ENCODE data around the gene BEST1. TPM values are rescaled to one million over a fixed set of nuclear protein-coding genes. Genes with fewer than 3 reads are reported as not detected.

The BEST1 gene
- total and polyA plus RNA-seq, 2 of the 13 experiments (the other 11 are each of a cell fraction or from before 2014, with no cell fraction given), result 0.09 to 0.65 TPM

GRCh38 chr11:61923166-61924063 is 26.7 kb upstream of the BEST1 start (continued):
- TF ChIP-seq, protein P1, sequence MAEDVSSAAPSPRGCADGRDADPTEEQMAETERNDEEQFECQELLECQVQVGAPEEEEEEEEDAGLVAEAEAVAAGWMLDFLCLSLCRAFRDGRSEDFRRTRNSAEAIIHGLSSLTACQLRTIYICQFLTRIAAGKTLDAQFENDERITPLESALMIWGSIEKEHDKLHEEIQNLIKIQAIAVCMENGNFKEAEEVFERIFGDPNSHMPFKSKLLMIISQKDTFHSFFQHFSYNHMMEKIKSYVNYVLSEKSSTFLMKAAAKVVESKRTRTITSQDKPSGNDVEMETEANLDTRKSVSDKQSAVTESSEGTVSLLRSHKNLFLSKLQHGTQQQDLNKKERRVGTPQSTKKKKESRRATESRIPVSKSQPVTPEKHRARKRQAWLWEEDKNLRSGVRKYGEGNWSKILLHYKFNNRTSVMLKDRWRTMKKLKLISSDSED (CRISPR knock-in tag; IDR thresholded peaks at IDR 0.05), result no peak
- no peak for TF ChIP-seq ZIK1 (CRISPR knock-in tag; IDR thresholded peaks at IDR 0.05; ENCODE audit: borderline replicate concordance, low read depth)
- TF ChIP-seq ZNF142 (CRISPR knock-in tag; IDR thresholded peaks at IDR 0.05), result no peak; the same call in 1 of the 2 replicates
- peak; percentile 71; the same call in 1 of the 2 replicates for TF ChIP-seq HINFP (CRISPR knock-in tag; IDR thresholded peaks at IDR 0.05; ENCODE audit: low read depth)
- TF ChIP-seq ZSCAN20 (CRISPR knock-in tag; IDR thresholded peaks at IDR 0.05; ENCODE audit: borderline replicate concordance), result peak; percentile 86; the same call in 1 of the 2 replicates
- TF ChIP-seq MAZ (IDR thresholded peaks at IDR 0.05; ENCODE audit: borderline replicate concordance, low read depth, low read length), result no peak
- no peak for TF ChIP-seq MAZ (CRISPR knock-in tag; IDR thresholded peaks at IDR 0.05; ENCODE audit: low read depth)
- TF ChIP-seq ZFP1 (CRISPR knock-in tag; IDR thresholded peaks at IDR 0.05), result 0 out of 2 replicates have a peak, but pooled peaks have one; percentile 41
- TF ChIP-seq SIX4 (CRISPR knock-in tag; IDR thresholded peaks at IDR 0.05), result peak; percentile 96
- TF ChIP-seq ZBTB3 (CRISPR knock-in tag; IDR thresholded peaks at IDR 0.05; ENCODE audit: borderline replicate concordance, low read depth), result peak; percentile 77; the same call in 1 of the 2 replicates
- TF ChIP-seq ZFP36L2 (CRISPR knock-in tag; IDR thresholded peaks at IDR 0.05), result no peak
- TF ChIP-seq ZNF614 (CRISPR knock-in tag; IDR thresholded peaks at IDR 0.05; ENCODE audit: borderline replicate concordance), result peak; percentile 42; the same call in 1 of the 2 replicates
- no peak for TF ChIP-seq ARNT (IDR thresholded peaks at IDR 0.05)
- TF ChIP-seq, protein P2, sequence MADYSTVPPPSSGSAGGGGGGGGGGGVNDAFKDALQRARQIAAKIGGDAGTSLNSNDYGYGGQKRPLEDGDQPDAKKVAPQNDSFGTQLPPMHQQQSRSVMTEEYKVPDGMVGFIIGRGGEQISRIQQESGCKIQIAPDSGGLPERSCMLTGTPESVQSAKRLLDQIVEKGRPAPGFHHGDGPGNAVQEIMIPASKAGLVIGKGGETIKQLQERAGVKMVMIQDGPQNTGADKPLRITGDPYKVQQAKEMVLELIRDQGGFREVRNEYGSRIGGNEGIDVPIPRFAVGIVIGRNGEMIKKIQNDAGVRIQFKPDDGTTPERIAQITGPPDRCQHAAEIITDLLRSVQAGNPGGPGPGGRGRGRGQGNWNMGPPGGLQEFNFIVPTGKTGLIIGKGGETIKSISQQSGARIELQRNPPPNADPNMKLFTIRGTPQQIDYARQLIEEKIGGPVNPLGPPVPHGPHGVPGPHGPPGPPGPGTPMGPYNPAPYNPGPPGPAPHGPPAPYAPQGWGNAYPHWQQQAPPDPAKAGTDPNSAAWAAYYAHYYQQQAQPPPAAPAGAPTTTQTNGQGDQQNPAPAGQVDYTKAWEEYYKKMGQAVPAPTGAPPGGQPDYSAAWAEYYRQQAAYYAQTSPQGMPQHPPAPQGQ (CRISPR knock-in tag; IDR thresholded peaks at IDR 0.05; ENCODE audit: borderline replicate concordance), result 0 out of 2 replicates have a peak, but pooled peaks have one; percentile 59
- TF ChIP-seq PHF21A (CRISPR knock-in tag; IDR thresholded peaks at IDR 0.05), result peak; percentile 97
- peak; percentile 67; the same call in 1 of the 2 replicates for TF ChIP-seq GLI4 (CRISPR knock-in tag; IDR thresholded peaks at IDR 0.05; ENCODE audit: borderline replicate concordance)
